ENCODE results near the gene PTPRT. TPM values are rescaled to one million over a fixed set of nuclear protein-coding genes. Genes with fewer than 3 reads are reported as not detected.

Gene PTPRT
- total and polyA plus RNA-seq, 2 of the 4 experiments (the other 2 are of a cell fraction), result not detected

DNA sequence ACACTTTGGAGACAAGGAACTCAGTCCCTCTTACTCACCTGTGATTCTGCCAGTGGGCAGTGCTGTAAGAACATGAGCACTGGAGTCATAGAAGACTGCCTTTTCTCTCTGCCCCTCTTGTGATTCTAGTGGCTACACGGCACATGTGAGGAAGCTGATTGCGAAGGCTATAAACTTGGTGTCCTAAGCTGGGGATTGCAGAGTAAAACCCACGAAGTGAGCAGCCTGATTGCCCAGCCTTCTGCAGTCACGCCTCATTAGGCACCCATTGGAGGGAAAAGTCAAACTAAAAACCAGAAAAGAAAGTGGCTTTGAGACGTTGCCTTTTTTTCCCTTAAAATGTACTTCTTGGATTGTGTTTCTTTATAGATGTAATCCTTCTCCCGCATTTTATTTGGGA is 823.1 kb downstream of the PTPRT start:
- WGBS, 2 experiments (ENCODE audit: extremely low coverage in 2 of 2, insufficient read length in 1 of 2), result no CpG with 5 or more reads among the region's 6 CpGs
- Histone ChIP-seq H3K18ac (ENCODE audit: low read depth, low read length) (no peak overlapping the region), H3K27ac (ENCODE audit: insufficient read depth, low read length) (no peak overlapping the region), H3K79me1 (ENCODE audit: low read depth in 1 of 2, low read length in 2 of 2) (no peaks in the 10 kb centered on the region), H3K14ac (replicated peaks; ENCODE audit: low read depth, low read length) (no peak overlapping the region), H4K20me1 (ENCODE audit: insufficient read depth, low read length) (no peaks in the 10 kb centered on the region), H3K27me3 (ENCODE audit: control insufficient read depth, insufficient read depth, low read length) (no peaks in the 10 kb centered on the region), H3K9ac (ENCODE audit: low read depth, low read length) (no peak overlapping the region), H2AK5ac (ENCODE audit: low read depth, low read length) (no peak overlapping the region), H3K4me3 (ENCODE audit: insufficient read depth, low read depth, low read length) (no peak overlapping the region), H2BK5ac (ENCODE audit: low read depth, low read length, poor library complexity, severe bottlenecking) (no peak overlapping the region), H4K5ac (ENCODE audit: low read depth, low read length) (no peak overlapping the region), H3K4me2 (ENCODE audit: low read depth, low read length) (no peak overlapping the region), H3K9me1 (ENCODE audit: insufficient read depth, low read length) (no peaks in the 10 kb centered on the region), H4K91ac (ENCODE audit: insufficient read depth, low read depth, low read length) (no peak overlapping the region), H4K8ac (ENCODE audit: low read depth in 2 of 2, low read length in 2 of 2) (no peak overlapping the region), H3K4ac (ENCODE audit: low read depth, low read length) (no peak overlapping the region), H3K23ac (ENCODE audit: low read depth, low read length) (no peak overlapping the region), H2BK20ac (ENCODE audit: low read depth, low read length) (no peak overlapping the region), H2BK120ac (ENCODE audit: low read depth, low read length) (no peak overlapping the region), H3K56ac (ENCODE audit: extremely low read depth, insufficient read depth, low read length) (no peak overlapping the region), H2AK9ac (replicated peaks; ENCODE audit: low read depth, low read length, poor library complexity) (no peak overlapping the region), H2AFZ (replicated peaks; ENCODE audit: low read length, poor library complexity) (no peak overlapping the region), H2BK15ac (ENCODE audit: low read depth, low read length) (no peak overlapping the region), H3K9me3 (ENCODE audit: control insufficient read depth, insufficient read depth, low read length) (peaks cover 34% of the 10 kb centered on the region), H3K36me3 (ENCODE audit: control insufficient read depth, insufficient read depth, low read length) (no peaks in the 10 kb centered on the region), H3K4me1 (ENCODE audit: control insufficient read depth, insufficient read depth, low read length) (no peaks in the 10 kb centered on the region)
- POLR2A ChIA-PET (ENCODE audit: unreplicated experiment), result no interaction called here
- in situ Hi-C loops (cut with MboI; ENCODE audit: low sequenced_read_pairs) (no loop called here), dilution Hi-C loops (cut with HindIII; ENCODE audit: low sequenced_read_pairs, unreplicated experiment) (no loop called here), intact Hi-C loops (cut with micrococcal nuclease) (no loop called here)
- TF ChIP-seq, protein P1, sequence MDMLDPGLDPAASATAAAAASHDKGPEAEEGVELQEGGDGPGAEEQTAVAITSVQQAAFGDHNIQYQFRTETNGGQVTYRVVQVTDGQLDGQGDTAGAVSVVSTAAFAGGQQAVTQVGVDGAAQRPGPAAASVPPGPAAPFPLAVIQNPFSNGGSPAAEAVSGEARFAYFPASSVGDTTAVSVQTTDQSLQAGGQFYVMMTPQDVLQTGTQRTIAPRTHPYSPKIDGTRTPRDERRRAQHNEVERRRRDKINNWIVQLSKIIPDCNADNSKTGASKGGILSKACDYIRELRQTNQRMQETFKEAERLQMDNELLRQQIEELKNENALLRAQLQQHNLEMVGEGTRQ (IDR thresholded peaks at IDR 0.05; ENCODE audit: low read depth, low read length), result no peak
- TF ChIP-seq SMC3 (IDR thresholded peaks at IDR 0.05; ENCODE audit: low read depth, low read length) (no peak), RFX5 (IDR thresholded peaks at IDR 0.05; ENCODE audit: low read depth, low read length) (no peak), RAD21 (IDR thresholded peaks at IDR 0.05; ENCODE audit: low read length) (no peak), POLR2A (IDR thresholded peaks at IDR 0.05; ENCODE audit: low read depth, low read length) (no peak), CHD1 (IDR thresholded peaks at IDR 0.05; ENCODE audit: low read depth, low read length) (no peak), BHLHE40 (IDR thresholded peaks at IDR 0.05; ENCODE audit: low read depth, low read length) (no peak), FOS (IDR thresholded peaks at IDR 0.05; ENCODE audit: low read depth, low read length) (no peak), MAZ (IDR thresholded peaks at IDR 0.05; ENCODE audit: borderline replicate concordance, low read depth, low read length) (no peak), CEBPB (IDR thresholded peaks at IDR 0.05; ENCODE audit: low read depth, low read length) (no peak), MAFK (IDR thresholded peaks at IDR 0.05; ENCODE audit: low read depth, low read length) (no peak), MXI1 (IDR thresholded peaks at IDR 0.05; ENCODE audit: borderline replicate concordance, low read depth, low read length) (no peak), NFE2L2 (IDR thresholded peaks at IDR 0.05; ENCODE audit: low read depth, low read length) (no peak), RCOR1 (IDR thresholded peaks at IDR 0.05; ENCODE audit: insufficient replicate concordance, low read length) (no peak)
- TF ChIP-seq, protein P2, sequence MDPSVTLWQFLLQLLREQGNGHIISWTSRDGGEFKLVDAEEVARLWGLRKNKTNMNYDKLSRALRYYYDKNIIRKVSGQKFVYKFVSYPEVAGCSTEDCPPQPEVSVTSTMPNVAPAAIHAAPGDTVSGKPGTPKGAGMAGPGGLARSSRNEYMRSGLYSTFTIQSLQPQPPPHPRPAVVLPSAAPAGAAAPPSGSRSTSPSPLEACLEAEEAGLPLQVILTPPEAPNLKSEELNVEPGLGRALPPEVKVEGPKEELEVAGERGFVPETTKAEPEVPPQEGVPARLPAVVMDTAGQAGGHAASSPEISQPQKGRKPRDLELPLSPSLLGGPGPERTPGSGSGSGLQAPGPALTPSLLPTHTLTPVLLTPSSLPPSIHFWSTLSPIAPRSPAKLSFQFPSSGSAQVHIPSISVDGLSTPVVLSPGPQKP (IDR thresholded peaks at IDR 0.05; ENCODE audit: borderline replicate concordance, low read depth, low read length), result no peak
- TF ChIP-seq, protein P3, sequence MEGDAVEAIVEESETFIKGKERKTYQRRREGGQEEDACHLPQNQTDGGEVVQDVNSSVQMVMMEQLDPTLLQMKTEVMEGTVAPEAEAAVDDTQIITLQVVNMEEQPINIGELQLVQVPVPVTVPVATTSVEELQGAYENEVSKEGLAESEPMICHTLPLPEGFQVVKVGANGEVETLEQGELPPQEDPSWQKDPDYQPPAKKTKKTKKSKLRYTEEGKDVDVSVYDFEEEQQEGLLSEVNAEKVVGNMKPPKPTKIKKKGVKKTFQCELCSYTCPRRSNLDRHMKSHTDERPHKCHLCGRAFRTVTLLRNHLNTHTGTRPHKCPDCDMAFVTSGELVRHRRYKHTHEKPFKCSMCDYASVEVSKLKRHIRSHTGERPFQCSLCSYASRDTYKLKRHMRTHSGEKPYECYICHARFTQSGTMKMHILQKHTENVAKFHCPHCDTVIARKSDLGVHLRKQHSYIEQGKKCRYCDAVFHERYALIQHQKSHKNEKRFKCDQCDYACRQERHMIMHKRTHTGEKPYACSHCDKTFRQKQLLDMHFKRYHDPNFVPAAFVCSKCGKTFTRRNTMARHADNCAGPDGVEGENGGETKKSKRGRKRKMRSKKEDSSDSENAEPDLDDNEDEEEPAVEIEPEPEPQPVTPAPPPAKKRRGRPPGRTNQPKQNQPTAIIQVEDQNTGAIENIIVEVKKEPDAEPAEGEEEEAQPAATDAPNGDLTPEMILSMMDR (conservative IDR thresholded peaks at IDR 0.05; ENCODE audit: low read depth, low read length), result no peak
- DNase-seq (no peak), ATAC-seq (ENCODE audit: low read depth) (no peak)
- BruUV-seq (replicated peaks), result no TSS peak
- CTCF ChIA-PET, result no interaction called here

Measured in IMR-90 (cell line).